CD14-positive monocyte (primary cell): ENCODE measurements around the gene TNFAIP1. TPM values are rescaled to one million over a fixed set of nuclear protein-coding genes. Genes with fewer than 3 reads are reported as not detected.

Experiments used
- DNase-seq, 3 donors: peaks; one replicate each; pipeline ENCODE4 v3.0.0-alpha.2; 2011 to 2022
- H2AFZ ChIP-seq: 2 replicates; pipeline ENCODE4 v1.6.0; 2012; ENCODE audit warnings: mild to moderate bottlenecking, low read depth, low read length, inconsistent platforms; ENCODE audit not compliant: insufficient read depth, poor library complexity, severe bottlenecking
- H3K27ac ChIP-seq, 2 donors: 1 replicate in 1 of 2; 2 replicates in 1 of 2; pipeline ENCODE4 v1.5.1; 2012 to 2013; ENCODE audit warnings: low read length in 2 of 2, control low read depth in 1 of 2, inconsistent platforms in 1 of 2, low read depth in 1 of 2, mild to moderate bottlenecking in 1 of 2
- H3K27me3 ChIP-seq, 2 donors: one replicate each; pipeline versions ENCODE4 v1.6.0 to v1.6.1; 2011 to 2013; ENCODE audit warnings: low read length in 2 of 2; ENCODE audit not compliant: control insufficient read depth in 2 of 2, insufficient read depth in 2 of 2
- H3K36me3 ChIP-seq, 2 donors: replicated peaks in 1 of 2; 1 replicate in 1 of 2; 2 replicates in 1 of 2; pipeline versions ENCODE4 v1.5.1 to v1.6.1; 2012 to 2013; ENCODE audit warnings: low read length in 2 of 2, control low read depth in 1 of 2, inconsistent platforms in 1 of 2, mild to moderate bottlenecking in 1 of 2; ENCODE audit not compliant: insufficient read depth in 2 of 2, control insufficient read depth in 1 of 2
- H3K4me1 ChIP-seq, 2 donors: 1 replicate in 1 of 2; 2 replicates in 1 of 2; pipeline versions ENCODE4 v1.5.1 to v1.6.1; 2012 to 2013; ENCODE audit warnings: low read length in 2 of 2, control low read depth in 1 of 2, inconsistent platforms in 1 of 2, mild to moderate bottlenecking in 1 of 2, moderate library complexity in 1 of 2; ENCODE audit not compliant: insufficient read depth in 2 of 2, control insufficient read depth in 1 of 2
- H3K4me2 ChIP-seq: replicated peaks from 2 replicates; pipeline ENCODE3; 2012; ENCODE audit warnings: low read length, moderate library complexity, mild to moderate bottlenecking; ENCODE audit not compliant: poor library complexity, severe bottlenecking; ENCODE audit errors: extremely low read depth
- H3K4me3 ChIP-seq, 3 experiments: fragments of 200-600 bp in 1 of 3; sonication (generic) in 1 of 3; replicated peaks in 1 of 3; 1 replicate in 2 of 3; 2 replicates in 1 of 3; pipeline ENCODE4 v1.5.1; 2011 to 2013; ENCODE audit warnings: low read length in 3 of 3, mild to moderate bottlenecking in 3 of 3, control low read depth in 2 of 3, low read depth in 2 of 3, inconsistent platforms in 1 of 3, moderate library complexity in 1 of 3
- H3K79me2 ChIP-seq: 2 replicates; pipeline ENCODE4 v1.6.0; 2012; ENCODE audit warnings: mild to moderate bottlenecking, control low read depth, inconsistent platforms, low read length, moderate library complexity; ENCODE audit not compliant: insufficient read depth
- H3K9ac ChIP-seq: 2 replicates; pipeline ENCODE4 v1.6.0; 2017; ENCODE audit warnings: low read length, mild to moderate bottlenecking; ENCODE audit not compliant: insufficient read depth, poor library complexity, severe bottlenecking
- H3K9me3 ChIP-seq, 2 donors: replicated peaks in 1 of 2; 1 replicate in 1 of 2; 2 replicates in 1 of 2; pipeline versions ENCODE4 v1.5.1 to v1.6.1; 2012 to 2013; ENCODE audit warnings: low read length in 2 of 2, control low read depth in 1 of 2; ENCODE audit not compliant: control insufficient read depth in 1 of 2, insufficient read depth in 1 of 2
- H4K20me1 ChIP-seq: 2 replicates; pipeline ENCODE4 v1.6.0; 2012; ENCODE audit warnings: mild to moderate bottlenecking, low read length, control low read depth, moderate library complexity; ENCODE audit not compliant: insufficient read depth
- H3K27ac Mint-ChIP-seq, 7 donors: one replicate each; pipeline ENCODE4 v1.8.0; 2020; ENCODE audit warnings: mild to moderate bottlenecking in 7 of 7, mixed read lengths in 7 of 7, moderate library complexity in 6 of 7, inconsistent platforms in 2 of 7
- H3K27me3 Mint-ChIP-seq, 3 donors: one replicate each; pipeline ENCODE4 v1.8.0; 2021 to 2022; ENCODE audit warnings: low read depth in 3 of 3, mild to moderate bottlenecking in 3 of 3, mixed read lengths in 3 of 3, moderate library complexity in 3 of 3, inconsistent platforms in 1 of 3
- H3K36me3 Mint-ChIP-seq, 2 donors: one replicate each; pipeline ENCODE4 v1.8.0; 2020; ENCODE audit warnings: mixed read lengths in 2 of 2, inconsistent platforms in 1 of 2, mild to moderate bottlenecking in 1 of 2
- H3K4me1 Mint-ChIP-seq: one replicate; pipeline ENCODE4 v1.8.0; 2020; ENCODE audit warnings: mild to moderate bottlenecking, mixed read lengths
- H3K4me3 Mint-ChIP-seq, 2 donors: one replicate each; pipeline ENCODE4 v1.8.0; 2020; ENCODE audit warnings: mild to moderate bottlenecking in 2 of 2, mixed read lengths in 2 of 2, moderate library complexity in 1 of 2
- H3K9me3 Mint-ChIP-seq, 7 donors: one replicate each; pipeline ENCODE4 v1.8.0; 2020 to 2022; ENCODE audit warnings: mixed read lengths in 7 of 7, mild to moderate bottlenecking in 6 of 7, moderate library complexity in 6 of 7, inconsistent platforms in 2 of 7
- CTCF ChIP-seq: fragments of 200-600 bp; IDR thresholded peaks from one replicate; pipeline ENCODE4 v1.8.0; 2022; ENCODE audit warnings: antibody characterized with exemption, mild to moderate bottlenecking
- WGBS: methylation state at CpG from one replicate; pipeline ENCODE4 v1.1.5; 2013; ENCODE audit warnings: missing lambda C conversion rate; ENCODE audit not compliant: insufficient coverage; 5-methylcytosine and 5-hydroxymethylcytosine counted together
- intact Hi-C, 2 donors: fragments of 100-400 bp; cut with micrococcal nuclease; formaldehyde crosslinking; loops; one replicate each; pipeline versions ENCODE4 v1.15.0 to v1.15.1; 2023
- polyA plus RNA-seq, 3 donors: library from polyadenylated mRNA; depleted of rRNA in 1 of 3; unstranded in 2 of 3; stranded (reverse) in 1 of 3; fragments of 300-500 nt in 2 of 3; fragments of >200 nt in 1 of 3; fragmentation: Illumina TruSeq in 2 of 3; gene quantifications; 1 replicate in 2 of 3; 2 replicates in 1 of 3; pipeline ENCODE4 v1.2.3, GENCODE V29; 2012 to 2021

Gene TNFAIP1
- polyA plus RNA-seq, 3 donors, result 7.2 to 9.5 (median 9.4) TPM

DNA sequence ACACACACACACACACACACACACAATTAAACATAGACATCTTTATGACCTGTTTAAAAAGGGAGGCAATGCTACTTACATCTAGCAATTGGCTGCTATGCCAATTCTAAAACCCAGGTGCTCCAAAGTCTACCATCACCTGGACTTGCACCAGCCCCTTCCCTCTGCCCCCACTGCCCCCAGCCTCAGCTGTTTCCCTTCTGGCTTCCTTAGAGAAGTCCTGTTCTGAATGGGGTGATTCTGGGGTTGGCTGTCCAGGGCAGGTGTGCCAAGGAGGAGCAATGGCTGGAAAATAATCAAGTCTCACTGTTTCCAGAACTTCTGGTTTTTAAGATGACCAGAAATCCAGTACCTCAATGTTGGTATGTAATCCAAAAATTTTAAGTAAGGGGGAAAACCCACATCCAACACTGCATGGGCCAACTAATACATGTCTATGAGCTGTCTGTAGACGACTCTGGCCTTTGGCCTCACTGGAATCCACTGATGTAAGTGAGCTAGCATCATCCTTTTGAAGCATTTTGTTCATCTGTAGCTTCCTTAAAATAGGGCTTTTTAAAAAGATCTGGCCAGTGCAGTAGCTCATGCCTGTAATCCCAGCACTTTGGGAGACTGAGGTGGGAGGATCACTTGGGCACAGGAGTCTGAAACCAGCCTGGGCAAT lies 2.3 kb upstream of the TNFAIP1 start:
- Histone ChIP-seq H3K9me3 (no peaks in the 10 kb centered on the region), H3K4me2 (peak overlapping the region; percentile 96), H3K36me3 (peaks cover 32 to 42% of the 10 kb centered on the region in 2 donors), H3K27me3 (no peaks in the 10 kb centered on the region), H3K27ac (peak overlapping the region; percentile 57 to 96), H3K4me3 (peak overlapping the region in 1 of 3 experiments; percentile 93), H4K20me1 (peaks cover 4% of the 10 kb centered on the region), H3K9ac (no peak overlapping the region), H3K79me2 (peaks cover 65% of the 10 kb centered on the region), H2AFZ (no peak overlapping the region), H3K4me1 (peaks cover 31 to 36% of the 10 kb centered on the region in 2 donors)
- no CpG with 5 or more reads among the region's 1 CpG for WGBS
- DNase-seq, result no peak
- H3K27me3 Mint-ChIP-seq, result peaks cover 0 to 1% (median 0%) of the 10 kb centered on the region in 3 donors
- H3K4me3 Mint-ChIP-seq, result peak overlapping the region; percentile 93 to 95
- H3K9me3 Mint-ChIP-seq, result no peaks in the 10 kb centered on the region
- H3K27ac Mint-ChIP-seq, result peak overlapping the region; percentile 92 to 98 (median 96)
- intact Hi-C loops, result loop anchor here in 1 of 2 donors (10.0 kb wide), 2 partner anchors 242 to 288 kb away; partner anchors contain the start of genes ALDOC, NLK and PIGS
- H3K4me1 Mint-ChIP-seq, result peaks cover 40% of the 10 kb centered on the region
- TF ChIP-seq CTCF, result no peak
- H3K36me3 Mint-ChIP-seq, result peaks cover 32 to 45% of the 10 kb centered on the region in 2 donors

- peak overlapping the region; percentile 96 for H3K4me2 ChIP-seq
- Mint-ChIP-seq H3K4me1 (peaks cover 40% of the 10 kb centered on the region), H3K9me3 (no peaks in the 10 kb centered on the region), H3K27ac (peak overlapping the region; percentile 92 to 98 (median 96)), H3K27me3 (peaks cover 0 to 1% (median 0%) of the 10 kb centered on the region in 3 donors), H3K36me3 (peaks cover 26 to 35% of the 10 kb centered on the region in 2 donors), H3K4me3 (peak overlapping the region; percentile 93 to 95)
- H3K79me2 ChIP-seq, result peaks cover 71% of the 10 kb centered on the region
- peak; percentile 49 to 78 (median 67) for DNase-seq
- peak overlapping the region; percentile 57 to 96 for H3K27ac ChIP-seq
- intact Hi-C loops, result loop anchor here in 1 of 2 donors (2.0 to 10.0 kb wide), 3 partner anchors 13 to 289 kb away; partner anchors contain the start of genes ALDOC, NLK and PIGS
- peaks cover 23 to 33% of the 10 kb centered on the region in 2 donors for H3K36me3 ChIP-seq
- no peak for TF ChIP-seq CTCF
- no peaks in the 10 kb centered on the region for H3K27me3 ChIP-seq
- H3K9ac ChIP-seq, result peak overlapping the region; percentile 83
- H3K9me3 ChIP-seq, result no peaks in the 10 kb centered on the region
- H2AFZ ChIP-seq, result peak overlapping the region; percentile 25
- WGBS, result 0% methylated on average over 2 of the region's 6 CpGs
- peak overlapping the region; percentile 62 to 93 (median 76) for H3K4me3 ChIP-seq
- H4K20me1 ChIP-seq, result peaks cover 6% of the 10 kb centered on the region
- peaks cover 31 to 36% of the 10 kb centered on the region in 2 donors for H3K4me1 ChIP-seq
Measured at GRCh38 chr17:28334171-28334570, 1.4 kb upstream of the TNFAIP1 start.
